Omental fat pad (tissue), 4 donors: Measurements from ENCODE around the gene SGCG. TPM values are rescaled to one million over a fixed set of nuclear protein-coding genes. Genes with fewer than 3 reads are reported as not detected.

Experiments
- ATAC-seq: fragments of 150-250 bp; one replicate; pipeline ENCODE4 v1.9.1; 2016; ENCODE audit warnings: mild to moderate bottlenecking, moderate library complexity; ENCODE audit not compliant: low FRiP score
- DNase-seq: peaks from one replicate; pipeline ENCODE4 v3.0.0-alpha.2; 2019; ENCODE audit warnings: low spot score
- small RNA-seq: library from RNA; depleted of rRNA; stranded (forward); fragments of <200 nt; gene quantifications from one replicate; pipeline ENCODE3, GENCODE V24; 2016
- total RNA-seq, 4 donors: library from RNA; depleted of rRNA; stranded (reverse); fragments of >200 nt; gene quantifications; one replicate each; pipeline ENCODE4 v1.1.0, GENCODE V29; 2016
- TF ChIP-seq, protein P1 (sequence below), 3 donors: fragments of 450-650 bp; IDR thresholded peaks; one replicate each; pipeline ENCODE4 v1.5.1; 2016 to 2017; ENCODE audit warnings: antibody characterized with exemption in 3 of 3, mild to moderate bottlenecking in 3 of 3, moderate library complexity in 2 of 3

Gene SGCG
- total RNA-seq, 4 donors from 2014 or later: 1.1 to 3.9 (median 2.6) TPM; not detected in 1

DNA sequence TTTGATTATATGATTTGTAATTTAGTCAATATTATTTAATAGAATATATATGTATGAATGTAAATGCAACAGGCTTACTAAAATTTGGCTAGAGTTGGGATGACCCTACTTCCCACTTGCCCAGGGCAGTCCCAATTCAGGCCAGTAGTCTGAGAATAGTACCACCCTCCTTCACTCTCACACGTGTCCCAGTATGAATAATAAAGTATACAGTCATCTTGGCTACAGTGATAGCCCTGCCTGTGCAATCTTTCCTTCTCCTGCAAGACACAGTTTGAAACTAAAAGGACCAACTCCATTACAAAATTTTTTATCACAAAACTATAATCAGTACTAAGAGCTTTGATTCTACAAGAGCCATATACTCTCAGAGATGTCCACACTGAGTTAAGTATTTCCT lies 176.6 kb downstream of the SGCG start:
- DNase-seq (no peak), ATAC-seq (no peak)
- TF ChIP-seq, protein P1, sequence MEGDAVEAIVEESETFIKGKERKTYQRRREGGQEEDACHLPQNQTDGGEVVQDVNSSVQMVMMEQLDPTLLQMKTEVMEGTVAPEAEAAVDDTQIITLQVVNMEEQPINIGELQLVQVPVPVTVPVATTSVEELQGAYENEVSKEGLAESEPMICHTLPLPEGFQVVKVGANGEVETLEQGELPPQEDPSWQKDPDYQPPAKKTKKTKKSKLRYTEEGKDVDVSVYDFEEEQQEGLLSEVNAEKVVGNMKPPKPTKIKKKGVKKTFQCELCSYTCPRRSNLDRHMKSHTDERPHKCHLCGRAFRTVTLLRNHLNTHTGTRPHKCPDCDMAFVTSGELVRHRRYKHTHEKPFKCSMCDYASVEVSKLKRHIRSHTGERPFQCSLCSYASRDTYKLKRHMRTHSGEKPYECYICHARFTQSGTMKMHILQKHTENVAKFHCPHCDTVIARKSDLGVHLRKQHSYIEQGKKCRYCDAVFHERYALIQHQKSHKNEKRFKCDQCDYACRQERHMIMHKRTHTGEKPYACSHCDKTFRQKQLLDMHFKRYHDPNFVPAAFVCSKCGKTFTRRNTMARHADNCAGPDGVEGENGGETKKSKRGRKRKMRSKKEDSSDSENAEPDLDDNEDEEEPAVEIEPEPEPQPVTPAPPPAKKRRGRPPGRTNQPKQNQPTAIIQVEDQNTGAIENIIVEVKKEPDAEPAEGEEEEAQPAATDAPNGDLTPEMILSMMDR (IDR thresholded peaks at IDR 0.05): no peak

DNA sequence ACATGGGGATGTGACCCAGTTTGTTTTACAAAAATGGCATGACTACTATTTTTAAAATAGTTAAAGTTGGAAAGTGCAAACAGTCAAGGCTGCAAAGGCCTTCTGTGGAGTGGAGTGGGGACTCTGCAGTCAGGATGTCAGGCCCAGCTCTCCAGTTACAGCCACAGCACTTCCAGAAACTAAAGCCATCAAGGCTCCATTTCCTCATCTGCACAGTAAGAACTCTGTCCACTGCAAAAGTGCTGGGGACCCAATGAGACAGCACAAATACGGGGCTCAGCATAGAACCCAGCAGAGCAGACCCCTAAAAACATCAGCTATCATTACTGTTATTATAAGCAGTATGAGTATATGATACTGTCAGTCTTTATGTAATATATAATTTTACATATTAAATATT lies 179.1 kb downstream of the SGCG start:
- DNase-seq: no peak
- no peak for ATAC-seq
- TF ChIP-seq, protein P1 (IDR thresholded peaks at IDR 0.05): no peak

DNA sequence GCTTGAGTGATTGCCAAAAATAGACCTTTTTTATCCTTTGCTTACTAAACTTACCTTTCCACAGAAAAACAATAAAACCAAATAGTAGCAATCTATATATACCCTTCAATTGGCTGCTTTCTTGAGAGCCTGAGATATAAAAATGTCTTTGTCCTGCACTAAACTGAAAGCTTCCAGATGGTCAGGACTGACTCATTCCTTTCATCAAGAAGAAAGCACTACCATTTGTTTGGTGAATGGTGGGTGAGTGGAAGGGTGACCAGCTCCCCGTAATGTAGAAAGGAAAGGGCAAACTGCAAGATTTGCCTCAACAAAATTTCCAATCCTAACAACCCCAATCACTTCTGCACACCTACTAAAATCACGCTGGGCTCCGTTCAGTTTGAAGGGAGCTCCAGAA lies 184.9 kb downstream of the SGCG start:
- TF ChIP-seq, protein P1 (IDR thresholded peaks at IDR 0.05): no peak
- DNase-seq (no peak), ATAC-seq (no peak)

DNA sequence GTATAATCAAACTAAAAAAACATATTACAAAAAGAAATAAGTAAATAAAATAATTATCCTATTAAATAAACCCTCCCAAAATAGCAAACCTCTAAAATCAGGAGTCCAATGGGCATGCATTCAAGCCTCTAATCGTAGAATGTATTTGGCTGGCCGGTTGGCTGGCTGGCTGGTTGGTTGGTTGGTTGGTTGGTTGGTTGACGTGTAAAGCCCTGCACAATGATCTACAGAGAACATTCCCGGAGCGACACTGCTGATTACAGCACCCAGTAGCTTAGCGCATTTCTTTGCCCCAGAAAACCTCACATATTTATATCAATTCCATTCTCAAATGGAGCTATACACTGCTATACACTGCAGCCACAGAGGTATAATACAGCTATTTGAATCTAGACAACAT lies 187.1 kb downstream of the SGCG start:
- ATAC-seq (no peak), DNase-seq (no peak)
- TF ChIP-seq, protein P1 (IDR thresholded peaks at IDR 0.05): no peak

DNA sequence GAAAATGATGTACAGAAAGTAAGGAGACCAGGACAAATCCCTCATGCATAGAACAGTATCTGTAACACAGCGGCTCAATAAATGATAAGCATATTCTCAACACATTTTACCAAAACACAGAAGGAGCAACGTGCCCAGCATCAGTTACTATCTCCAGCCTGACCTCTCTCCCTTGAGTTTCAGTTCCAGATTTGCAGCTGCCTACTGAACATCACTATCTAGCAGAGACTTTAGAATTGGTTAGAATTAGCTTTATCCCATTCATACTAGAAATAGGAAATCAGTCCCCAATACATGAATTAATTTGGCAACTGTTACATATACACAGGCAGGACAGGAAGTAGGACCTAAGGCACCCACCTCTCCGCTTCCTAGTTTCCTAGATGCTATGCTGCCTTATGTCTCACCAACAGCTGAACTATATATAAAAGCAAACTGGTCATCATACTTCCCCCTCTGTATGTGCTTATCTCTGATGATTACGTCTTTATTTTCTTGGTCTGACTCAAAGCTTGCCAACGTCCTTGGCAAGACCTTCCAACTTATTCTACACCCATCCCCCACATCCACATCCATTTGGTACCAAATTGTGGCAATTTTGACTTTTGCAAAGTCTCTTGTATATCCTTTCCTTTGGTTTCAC lies 191.6 kb downstream of the SGCG start:
- DNase-seq (no peak), ATAC-seq (no peak)
- TF ChIP-seq, protein P1 (IDR thresholded peaks at IDR 0.05): no peak

Small RNAs within 50 kb of the gene (small RNA-seq; reads per million reads assigned to genes)
- gene RNU6-58P (not detected), gene RNY3P4 (not detected)
